Smooth muscle cell of the umbilical artery (primary cell): ENCODE measurements around the gene TXN2. TPM values are rescaled to one million over a fixed set of nuclear protein-coding genes. Genes with fewer than 3 reads are reported as not detected.

ENCODE experiments used
- total RNA-seq: library from RNA; depleted of rRNA; stranded (reverse); fragments of >200 nt; gene quantifications from 2 replicates; pipeline ENCODE4 v1.2.3, GENCODE V29; 2014

The TXN2 gene, protein sequence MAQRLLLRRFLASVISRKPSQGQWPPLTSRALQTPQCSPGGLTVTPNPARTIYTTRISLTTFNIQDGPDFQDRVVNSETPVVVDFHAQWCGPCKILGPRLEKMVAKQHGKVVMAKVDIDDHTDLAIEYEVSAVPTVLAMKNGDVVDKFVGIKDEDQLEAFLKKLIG
- total RNA-seq = 15.1 and 22.9 TPM in 2 replicates

DNA sequence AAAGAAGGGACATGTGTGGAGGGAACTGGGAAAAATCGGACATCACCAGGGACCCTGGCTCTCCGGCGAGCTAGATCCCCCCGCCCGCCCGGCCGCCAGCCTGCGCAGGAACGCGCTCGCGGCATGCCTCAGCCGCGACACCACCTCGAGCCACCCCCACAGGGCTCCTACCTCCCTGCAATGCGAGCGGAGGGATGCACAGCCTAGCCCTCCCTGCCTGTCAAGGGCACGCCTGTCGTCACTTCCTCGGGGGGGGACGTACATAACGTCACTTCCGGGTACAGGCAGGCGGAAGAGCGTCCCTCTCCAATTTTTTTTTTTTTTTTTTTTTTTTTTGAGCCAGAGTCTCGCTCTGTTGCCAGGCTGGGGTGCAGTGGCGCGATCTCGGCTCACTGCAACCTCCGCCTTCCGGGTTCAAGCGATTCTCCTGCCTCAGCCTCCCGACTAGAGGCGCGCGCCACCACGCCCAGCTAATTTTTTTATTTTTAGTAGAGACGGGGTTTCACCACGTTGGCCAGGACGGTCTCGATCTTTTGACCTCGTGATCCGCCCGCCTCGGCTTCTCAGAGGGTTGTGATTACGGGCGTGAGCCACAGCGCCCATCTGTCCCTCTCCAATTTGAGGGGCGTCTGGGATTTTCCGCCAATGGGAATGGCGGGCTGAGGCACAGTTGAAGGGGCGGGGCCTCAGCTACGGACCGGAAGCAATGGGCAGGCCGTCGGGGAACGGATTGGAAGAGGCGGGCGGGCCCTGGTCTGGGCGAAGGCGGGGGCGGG lies at the start of gene TXN2:
TXN2 (minus strand) TSS at position 248 of the 776 bp plus-strand sequence. CDS start 803 bp downstream, outside the sequence.

GRCh38 chr22:36528795-36529751 lies 47.6 kb upstream of the TXN2 start, which contains the start of gene EIF3D:
TSS of gene EIF3D (minus strand) at chr22:36529166. CDS start at chr22:36526121, 3,045 bp downstream.

GRCh38 chr22:36506637-36507517 lies 25.4 kb upstream of the TXN2 start, which contains the start of gene FOXRED2:
TSS of gene FOXRED2 (minus strand) at chr22:36507040. CDS start at chr22:36506422, 618 bp downstream.

Other genes with a start within 250 kb of the TXN2 start
- gene APOL2, start 242.1 kb downstream of the TXN2 start, total RNA-seq = 38.9 and 44.8 TPM in 2 replicates
- 14.6 and 29.1 TPM in 2 replicates for gene APOL1, start 228.5 kb downstream of the TXN2 start, total RNA-seq
- gene MYH9, start 93.7 kb downstream of the TXN2 start, total RNA-seq = 707 and 1,553 TPM in 2 replicates
- 4.2 and 7.8 TPM in 2 replicates for gene FOXRED2, start 25.4 kb upstream of the TXN2 start, total RNA-seq
- 351 and 381 TPM in 2 replicates for gene EIF3D, start 47.5 kb upstream of the TXN2 start, total RNA-seq
- gene CACNG2, start 222.1 kb upstream of the TXN2 start, total RNA-seq = not detected in 2 replicates